Keratinocyte (primary cell): ENCODE measurements around the gene CALML5.

Source experiments
- CTCF ChIP-seq, 3 experiments: IDR thresholded peaks in 1 of 3; conservative IDR thresholded peaks in 1 of 3; optimal IDR thresholded peaks in 1 of 3; 2 replicates in 2 of 3; 3 replicates in 1 of 3; pipeline versions ENCODE3 to v1.5.1; 2011; ENCODE audit warnings: low read length in 3 of 3, mild to moderate bottlenecking in 3 of 3, moderate library complexity in 2 of 3, control low read depth in 1 of 3, inconsistent platforms in 1 of 3; ENCODE audit not compliant: insufficient read depth in 2 of 3; ENCODE audit errors: extremely low read depth in 1 of 3
- EZH2 ChIP-seq: IDR thresholded peaks from one replicate; pipeline ENCODE4 v1.6.1; 2012; ENCODE audit warnings: inconsistent platforms, mild to moderate bottlenecking, low read length, moderate library complexity

GRCh38 chr10:5460468-5461202, 38.7 kb downstream of the CALML5 start:
- TF ChIP-seq CTCF (optimal IDR thresholded peaks at IDR 0.05 in 1 of 3, IDR thresholded peaks at IDR 0.05 in 1 of 3, conservative IDR thresholded peaks at IDR 0.05 in 1 of 3; ENCODE audit: extremely low read depth in 1 of 3, insufficient read depth in 2 of 3, low read length in 3 of 3) (no peak), EZH2 (no peak)
